ENCODE measurements around the gene GFRA1.
A peak's percentile ranks its signal among the peaks of the same experiment; 100 is the strongest.

Gene GFRA1

GRCh38 chr10:116182426-116182825 is 90.6 kb downstream of the GFRA1 start:
- DNase-seq (ENCODE audit: low read depth) = no peak
- TF ChIP-seq CTCF (conservative IDR thresholded peaks at IDR 0.05; ENCODE audit: low read depth, low read length) = no peak
- H3K4me3 ChIP-seq (ENCODE audit: low read depth, low read length) = no peak overlapping the region

GRCh38 chr10:116178086-116178605 is 94.9 kb downstream of the GFRA1 start:
- DNase-seq (ENCODE audit: low read depth) = no peak
- no peak overlapping the region for H3K4me3 ChIP-seq (ENCODE audit: low read depth, low read length)
- TF ChIP-seq CTCF (conservative IDR thresholded peaks at IDR 0.05; ENCODE audit: low read depth, low read length) = no peak

- no peak for DNase-seq (ENCODE audit: low read depth)
- TF ChIP-seq CTCF (conservative IDR thresholded peaks at IDR 0.05; ENCODE audit: low read depth, low read length) = no peak
- no peak overlapping the region for H3K4me3 ChIP-seq (ENCODE audit: low read depth, low read length)
Measured at GRCh38 chr10:116175231-116175630, 97.8 kb downstream of the GFRA1 start.

GRCh38 chr10:116171505-116171904 is 101.5 kb downstream of the GFRA1 start:
- TF ChIP-seq CTCF (conservative IDR thresholded peaks at IDR 0.05; ENCODE audit: low read depth, low read length) = no peak
- no peak for DNase-seq (ENCODE audit: low read depth)

GRCh38 chr10:116170815-116171250 is 102.2 kb downstream of the GFRA1 start:
- no peak overlapping the region for H3K4me3 ChIP-seq (ENCODE audit: low read depth, low read length)
- peak; percentile 37 for DNase-seq (ENCODE audit: low read depth)
- no peak for TF ChIP-seq CTCF (conservative IDR thresholded peaks at IDR 0.05; ENCODE audit: low read depth, low read length)

More at GRCh38 chr10:116171505-116171904, 101.5 kb downstream of the GFRA1 start:
- no peak overlapping the region for H3K4me3 ChIP-seq (ENCODE audit: low read depth, low read length)

- TF ChIP-seq CTCF (conservative IDR thresholded peaks at IDR 0.05; ENCODE audit: low read depth, low read length) = no peak
- H3K4me3 ChIP-seq (ENCODE audit: low read depth, low read length) = no peak overlapping the region
- DNase-seq (ENCODE audit: low read depth) = no peak
Measured at GRCh38 chr10:116169782-116170445, 103.1 kb downstream of the GFRA1 start.

- DNase-seq (ENCODE audit: low read depth) = no peak
- no peak for TF ChIP-seq CTCF (conservative IDR thresholded peaks at IDR 0.05; ENCODE audit: low read depth, low read length)
Measured at GRCh38 chr10:116168745-116169144, 104.3 kb downstream of the GFRA1 start.

More at GRCh38 chr10:116168745-116169144, 104.3 kb downstream of the GFRA1 start:
- H3K4me3 ChIP-seq (ENCODE audit: low read depth, low read length) = no peak overlapping the region
